NCI-H146 treated with DMSO at 0.1 percent for 48 hours (cell line): ENCODE results near the gene GNA14.
"Not testable (repeated sequence)": the region's sequence is repeated elsewhere in the genome, so short reads cannot be mapped to it uniquely, and the experiment has no call there.

Experiments used
- DNase-seq: peaks from one replicate; lab custom pipeline; 2025; ENCODE audit not compliant: unreplicated experiment; lab: John Stamatoyannopoulos, UW

The GNA14 gene

DNA sequence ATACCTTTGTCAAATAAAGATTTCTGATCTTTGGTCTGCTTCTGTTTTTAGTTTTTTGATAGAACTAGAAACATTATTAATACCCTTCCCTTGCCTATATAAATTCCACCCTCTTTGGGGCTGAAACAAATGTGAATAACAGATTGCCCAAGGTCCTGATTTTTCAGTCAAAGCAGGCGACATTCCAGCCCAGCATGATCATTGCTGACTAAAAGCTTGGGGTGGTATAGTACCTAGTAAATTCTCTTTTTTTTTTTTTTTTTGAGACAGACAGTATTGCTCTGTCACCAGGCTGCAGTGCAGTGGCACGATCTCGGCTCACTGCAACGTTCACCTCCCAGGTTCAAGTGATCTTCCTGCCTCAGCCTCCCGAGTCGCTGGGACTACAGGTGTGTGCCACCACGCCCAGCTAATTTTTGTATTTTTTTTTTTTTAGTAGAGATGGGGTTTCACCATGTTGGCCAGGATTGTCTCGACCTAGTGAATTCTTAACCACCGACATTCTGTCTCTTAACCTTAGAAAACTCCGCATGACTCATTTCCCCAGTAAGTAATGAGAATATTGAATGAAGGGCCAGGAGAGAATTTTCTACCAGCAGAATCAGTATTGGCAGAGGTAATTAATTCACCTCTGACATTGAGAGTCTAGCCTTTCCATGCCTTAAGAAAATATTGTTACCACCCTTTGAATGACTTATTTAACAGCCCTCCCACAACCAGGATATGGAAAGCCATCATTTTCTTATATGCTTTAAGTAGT, 226.4 kb downstream of the GNA14 start:
- DNase-seq = no peak

DNA sequence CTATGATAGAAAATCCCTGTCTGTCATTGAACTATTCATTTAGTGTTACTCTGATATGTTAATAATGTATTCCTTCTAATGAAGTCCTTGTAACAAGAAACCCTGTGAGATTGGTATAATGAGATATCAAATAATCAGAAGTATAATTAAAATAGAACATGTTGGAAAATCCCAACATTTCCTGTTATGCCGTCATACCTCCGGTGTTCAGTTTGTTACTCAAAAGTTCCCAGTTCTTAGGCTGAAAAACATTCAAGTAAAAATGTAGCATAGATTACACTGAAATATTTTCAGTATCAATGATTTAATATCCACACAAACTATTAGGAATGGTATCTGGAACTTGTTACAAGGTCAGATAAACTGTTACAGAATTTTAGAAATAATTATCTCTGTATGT, 227.5 kb downstream of the GNA14 start:
- no peak for DNase-seq

DNA sequence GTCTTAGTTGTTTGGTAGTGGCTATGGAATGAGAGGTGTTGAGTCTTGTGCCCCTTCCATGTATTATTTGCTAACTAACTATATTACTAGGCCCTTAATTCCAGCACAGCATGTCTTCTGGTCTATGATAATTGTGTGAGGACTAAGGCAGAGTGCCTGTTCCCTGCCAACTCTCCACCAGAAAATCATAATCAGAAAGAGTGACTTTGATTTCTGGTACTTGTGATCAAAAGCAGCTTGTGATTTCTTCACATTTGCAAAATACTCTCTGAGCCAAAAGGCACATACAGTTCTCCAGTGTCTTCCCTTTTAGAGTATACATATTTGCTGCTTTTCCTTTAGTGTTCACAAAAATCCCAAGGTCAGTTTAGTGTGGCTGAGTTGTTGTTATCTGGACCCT, 229.9 kb downstream of the GNA14 start:
- no peak for DNase-seq

DNA sequence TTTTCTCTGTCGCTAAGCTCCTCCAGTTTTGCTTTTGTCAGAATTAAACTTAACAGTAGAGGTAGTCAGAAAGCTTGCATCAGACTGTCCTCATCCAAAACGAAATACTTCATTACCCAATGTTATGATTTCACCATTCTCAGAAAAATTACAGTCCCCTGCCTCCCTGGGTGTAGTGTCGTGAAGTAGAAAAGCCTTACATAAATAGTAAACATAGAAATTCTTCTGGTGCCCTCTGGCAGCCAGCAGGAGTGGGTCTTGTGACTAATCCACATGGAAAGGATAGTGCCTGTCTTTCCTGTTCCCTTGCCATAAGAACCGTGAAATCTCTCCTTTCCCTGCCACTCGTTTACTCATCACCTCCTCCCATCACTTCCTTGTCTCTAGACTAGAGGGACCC, 230.6 kb downstream of the GNA14 start:
- DNase-seq = no peak

DNA sequence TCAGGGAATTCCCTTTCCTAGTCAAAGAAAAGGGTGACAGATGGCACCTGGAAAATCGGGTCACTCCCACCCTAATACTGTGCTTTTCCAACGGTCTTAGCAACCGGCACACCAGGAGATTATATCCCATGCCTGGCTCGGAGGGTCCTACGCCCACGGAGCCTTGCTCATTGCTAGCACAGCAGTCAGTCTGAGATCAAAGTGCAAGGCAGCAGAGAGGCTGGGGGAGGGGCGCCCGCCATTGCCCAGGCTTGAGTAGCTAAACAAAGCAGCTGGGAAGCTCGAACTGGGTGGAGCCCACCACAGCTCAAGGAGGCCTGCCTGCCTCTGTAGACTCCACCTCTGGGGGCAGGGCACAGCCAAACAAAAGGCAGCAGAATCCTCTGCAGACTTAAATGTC, 239.6 kb downstream of the GNA14 start:
- DNase-seq = not testable (repeated sequence)

DNA sequence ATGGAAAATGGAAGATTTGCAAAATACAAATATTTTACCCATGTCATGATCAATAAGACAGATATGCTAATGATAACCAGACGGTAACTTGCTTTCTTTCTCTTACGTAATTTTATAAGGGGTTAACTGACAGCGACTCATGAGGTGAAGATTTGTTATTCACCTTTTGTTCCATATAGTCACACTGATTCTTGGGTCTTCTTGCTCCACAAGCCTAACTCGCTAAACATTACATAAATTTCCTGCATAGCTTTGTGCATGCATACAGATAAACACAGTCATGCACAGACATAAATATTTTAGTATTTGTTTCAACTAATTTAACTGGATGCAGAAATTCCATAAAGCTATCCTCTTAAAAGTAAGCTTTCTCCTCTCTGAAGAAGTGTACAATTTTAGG, 244.9 kb downstream of the GNA14 start:
- no peak for DNase-seq

DNA sequence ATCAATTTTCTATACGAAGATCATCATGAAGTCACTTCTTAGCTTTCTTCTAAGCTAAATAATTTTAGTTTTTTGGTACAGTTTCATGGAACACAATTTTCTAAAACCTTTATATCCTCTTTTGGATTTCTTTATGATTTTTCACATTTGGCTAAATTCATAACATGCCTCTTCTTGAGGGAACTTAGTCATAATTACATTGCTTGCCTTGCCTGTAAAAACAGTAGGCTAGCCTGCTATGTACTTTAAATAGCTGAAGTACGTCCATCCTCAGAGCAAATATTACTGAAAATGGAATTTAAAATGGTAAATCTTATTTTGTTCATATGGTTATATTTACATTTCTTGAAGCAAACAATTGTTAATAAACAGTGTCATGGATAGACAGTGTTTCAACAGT, 245.8 kb downstream of the GNA14 start:
- no peak for DNase-seq

DNA sequence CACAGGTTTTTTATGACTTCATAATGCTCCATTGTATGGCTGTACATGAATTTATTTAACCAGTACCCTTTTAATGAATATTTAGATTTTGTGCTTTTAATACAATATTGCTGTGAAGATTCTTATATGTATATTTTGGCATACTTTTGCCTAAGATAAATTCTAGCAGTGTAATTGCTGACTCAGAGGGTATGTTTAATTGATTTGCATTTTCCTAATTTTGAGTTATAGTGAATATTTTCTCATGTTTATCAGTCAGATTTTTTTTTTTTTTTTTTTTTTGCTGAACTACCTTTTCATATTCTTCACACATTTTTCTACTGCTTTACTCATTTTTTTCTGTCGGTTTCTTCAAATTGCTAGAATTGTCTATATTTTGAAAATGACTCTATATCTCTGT, 248.2 kb downstream of the GNA14 start:
- no peak for DNase-seq

DNA sequence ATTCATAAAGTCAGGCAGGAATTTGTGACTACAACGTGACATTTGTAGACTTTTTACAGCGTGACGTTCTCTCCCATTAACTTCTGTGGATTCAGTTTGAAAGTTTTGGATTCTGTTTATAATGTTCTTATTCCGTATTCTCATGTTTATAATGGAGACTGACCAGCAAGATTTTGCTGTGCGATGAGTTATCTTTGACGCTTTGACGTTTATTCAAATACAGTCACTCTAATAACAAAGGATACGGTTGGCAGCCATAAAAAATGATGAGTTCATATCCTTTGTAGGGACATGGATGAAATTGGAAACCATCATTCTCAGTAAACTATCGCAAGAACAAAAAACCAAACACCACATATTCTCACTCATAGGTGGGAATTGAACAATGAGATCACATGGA, 249.5 kb downstream of the GNA14 start:
- DNase-seq = not testable (repeated sequence)

DNA sequence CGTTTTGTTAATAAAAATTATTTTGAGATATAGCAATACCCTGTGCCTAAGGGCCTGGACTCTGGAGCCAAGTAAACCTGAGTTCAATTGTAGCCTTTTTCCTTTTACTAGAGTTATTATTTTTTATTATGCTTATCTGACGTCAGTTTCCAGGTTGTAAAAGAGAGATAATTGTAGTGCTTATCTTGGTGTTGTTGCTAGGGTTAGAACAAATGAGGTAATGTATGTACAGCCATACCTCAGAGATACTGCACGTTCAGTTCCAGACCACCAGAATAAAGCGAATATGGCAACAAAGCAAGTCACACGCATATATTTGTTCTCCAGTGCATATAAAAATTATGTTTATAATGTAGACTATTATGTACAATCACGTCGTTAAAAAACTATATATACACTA, 255.8 kb downstream of the GNA14 start:
- no peak for DNase-seq

DNA sequence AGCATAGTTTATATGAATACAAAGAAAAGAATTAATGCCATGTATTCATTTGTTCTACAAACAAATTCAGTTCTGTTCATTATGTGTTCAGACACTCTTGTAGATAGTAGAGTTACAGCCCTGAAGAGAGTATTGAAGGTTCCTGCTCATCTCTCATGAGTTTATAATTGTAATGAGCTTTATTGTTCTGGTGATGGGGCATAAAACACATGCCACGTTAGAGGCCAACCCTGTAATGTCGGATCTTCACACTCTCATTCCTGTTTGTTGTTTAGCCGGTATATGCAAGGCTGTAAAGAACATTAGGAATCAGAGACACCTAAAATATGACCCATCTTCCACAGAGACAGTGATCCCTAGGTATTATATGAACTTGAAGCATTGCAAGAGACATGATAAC, 256.3 kb downstream of the GNA14 start:
- no peak for DNase-seq

DNA sequence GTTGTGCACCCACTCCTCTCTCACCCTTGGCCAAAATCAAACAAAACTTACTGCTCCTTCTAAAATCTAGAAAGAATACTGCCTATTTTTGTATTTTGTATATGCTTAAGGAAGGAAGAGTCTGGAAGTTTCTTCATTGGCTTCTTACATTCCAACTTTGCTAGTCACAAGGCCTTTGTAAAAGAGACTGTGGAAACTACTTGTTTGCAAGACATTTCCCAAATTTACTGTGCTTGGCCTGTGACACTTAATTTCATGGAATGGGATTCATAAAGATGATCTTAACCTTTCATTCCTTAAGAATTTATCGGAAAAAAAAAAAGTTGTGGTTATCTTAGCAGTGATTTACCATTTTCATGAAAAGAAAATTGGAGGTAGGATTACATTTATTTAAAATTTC, 261.9 kb downstream of the GNA14 start:
- no peak for DNase-seq

DNA sequence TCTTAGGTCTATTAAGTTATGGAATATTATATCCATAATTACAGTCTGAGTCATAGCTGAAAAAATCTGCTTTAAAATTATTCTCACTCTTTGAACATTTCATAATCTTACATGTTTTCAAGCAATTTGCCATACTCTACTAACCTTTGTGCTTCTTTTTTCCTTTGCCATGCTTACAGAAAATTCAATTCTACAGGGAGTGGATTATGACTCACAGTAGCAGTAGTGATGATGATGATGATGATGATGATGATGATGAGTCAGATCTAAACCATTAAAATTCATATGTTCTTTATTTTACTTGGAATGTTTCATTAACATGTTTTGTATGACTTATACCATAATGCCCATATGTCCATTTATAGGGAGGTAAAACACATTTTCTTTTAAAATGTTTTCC, 263.7 kb downstream of the GNA14 start:
- no peak for DNase-seq

DNA sequence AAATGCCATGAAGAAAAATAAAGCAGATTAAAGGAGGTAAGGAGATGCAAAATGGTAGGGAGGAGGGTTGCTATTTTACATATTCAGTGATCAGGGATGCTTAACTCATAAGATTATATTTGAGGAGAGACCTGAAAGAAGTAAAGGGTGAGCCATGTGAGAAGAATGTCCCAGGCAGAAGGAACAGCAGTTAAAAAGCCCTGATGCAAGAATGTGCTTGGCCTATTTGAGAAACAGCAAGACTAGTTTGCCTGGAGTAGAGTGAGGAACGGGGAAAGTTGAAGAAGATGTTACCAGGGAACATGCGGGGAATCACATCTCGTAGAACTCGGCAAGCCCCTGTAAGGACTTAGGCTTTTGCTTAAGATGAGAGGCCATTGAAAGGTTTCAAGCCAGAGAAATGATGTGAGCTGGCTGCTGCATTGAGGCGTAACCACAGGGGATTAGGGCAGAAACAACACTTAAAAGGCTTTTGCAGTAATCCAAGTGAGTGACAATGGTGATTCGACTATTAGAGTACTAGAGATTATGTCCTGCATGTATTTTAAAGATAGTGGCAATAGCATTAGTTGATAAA, 272.1 kb downstream of the GNA14 start:
- no peak for DNase-seq

DNA sequence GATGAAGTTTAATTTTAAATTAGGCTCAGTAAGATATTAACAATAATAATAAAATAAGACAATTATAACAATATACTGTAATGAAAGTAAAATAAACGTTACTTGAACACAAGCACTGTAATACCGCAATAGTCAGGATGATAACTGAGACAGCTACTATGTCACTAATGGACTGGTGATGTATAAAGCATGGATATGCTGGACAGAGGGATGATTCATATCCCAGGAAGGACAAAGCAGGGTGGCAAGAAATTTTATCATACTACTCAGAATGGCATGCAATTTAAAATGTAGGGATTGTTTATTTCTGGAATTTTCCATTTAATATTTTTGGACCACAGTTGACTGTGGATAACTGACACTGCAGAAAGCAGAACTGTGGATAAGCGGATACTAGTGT, 273.9 kb downstream of the GNA14 start:
- no peak for DNase-seq
